Transverse colon (tissue), 4 donors: ENCODE results near the gene PIGR.
A peak's percentile ranks its signal among the peaks of the same experiment; 100 is the strongest.

ENCODE experiments used
- CTCF ChIP-seq, 5 experiments: fragments of 200-600 bp in 3 of 5; fragments of 450-650 bp in 2 of 5; sonication (generic) in 3 of 5; IDR thresholded peaks; 1 replicate in 2 of 5; 2 replicates in 3 of 5; pipeline ENCODE4 v1.5.1; 2016 to 2017; ENCODE audit warnings: antibody characterized with exemption in 5 of 5, inconsistent platforms in 3 of 5, mild to moderate bottlenecking in 2 of 5, moderate library complexity in 1 of 5
- EP300 ChIP-seq: sonication (generic); formaldehyde crosslinking; IDR thresholded peaks from one replicate; pipeline ENCODE4 v1.6.1; 2017; ENCODE audit warnings: antibody characterized with exemption, low read depth
- POLR2A ChIP-seq: fragments of 450-650 bp; IDR thresholded peaks from one replicate; pipeline ENCODE4 v1.6.1; 2016; ENCODE audit warnings: antibody characterized with exemption, mild to moderate bottlenecking, moderate library complexity
- POLR2AphosphoS5 ChIP-seq, 3 donors: sonication (generic); formaldehyde crosslinking; IDR thresholded peaks; one replicate each; pipeline ENCODE4 v1.6.1; 2016; ENCODE audit warnings: antibody characterized with exemption in 3 of 3

GRCh38 chr1:206931709-206932108, 14.6 kb downstream of the PIGR start:
- TF ChIP-seq CTCF (IDR thresholded peaks at IDR 0.05), result peak in 1 of 5 experiments; percentile 32
- TF ChIP-seq POLR2AphosphoS5 (IDR thresholded peaks at IDR 0.05), result no peak
- TF ChIP-seq POLR2A, result no peak
- TF ChIP-seq EP300, result no peak
